Measurements from ENCODE around the gene MIB2.
"Not testable (repeated sequence)": the region's sequence is repeated elsewhere in the genome, so short reads cannot be mapped to it uniquely, and the experiment has no call there.

The MIB2 gene

GRCh38 chr1:1658583-1659549 is 43.6 kb downstream of the MIB2 start, which contains the start of gene CDK11B:
TSS of gene CDK11B (minus strand) at chr1:1659004. CDS start at chr1:1657485, 1,519 bp downstream.
- peak; percentile 96 for DNase-seq (ENCODE audit: low read depth)

DNA sequence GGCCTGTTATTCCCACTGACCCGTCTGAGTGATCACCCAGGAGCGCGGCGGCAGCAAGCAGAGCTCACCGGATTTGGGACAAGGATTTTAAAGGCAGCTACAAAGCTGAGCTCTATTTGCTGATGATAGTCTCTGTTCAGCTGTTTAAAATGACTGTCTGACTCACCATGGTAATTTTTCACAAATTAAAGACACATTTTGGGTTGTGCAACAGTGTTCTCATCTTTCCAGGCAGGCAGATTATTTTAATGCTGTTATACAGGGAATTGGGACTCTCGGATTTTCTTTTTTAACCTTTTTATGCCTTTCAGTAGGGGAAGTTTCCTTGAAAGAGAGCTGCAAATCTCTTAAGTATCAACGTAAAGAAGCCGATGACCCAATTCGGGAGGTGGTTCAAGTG is 47.1 kb downstream of the MIB2 start:
- DNase-seq (ENCODE audit: low read depth), result peak; percentile 22

- not testable (repeated sequence) for DNase-seq (ENCODE audit: low read depth)
These were observed 47.7 kb downstream of the MIB2 start for GRCh38 chr1:1662830-1663560.

DNA sequence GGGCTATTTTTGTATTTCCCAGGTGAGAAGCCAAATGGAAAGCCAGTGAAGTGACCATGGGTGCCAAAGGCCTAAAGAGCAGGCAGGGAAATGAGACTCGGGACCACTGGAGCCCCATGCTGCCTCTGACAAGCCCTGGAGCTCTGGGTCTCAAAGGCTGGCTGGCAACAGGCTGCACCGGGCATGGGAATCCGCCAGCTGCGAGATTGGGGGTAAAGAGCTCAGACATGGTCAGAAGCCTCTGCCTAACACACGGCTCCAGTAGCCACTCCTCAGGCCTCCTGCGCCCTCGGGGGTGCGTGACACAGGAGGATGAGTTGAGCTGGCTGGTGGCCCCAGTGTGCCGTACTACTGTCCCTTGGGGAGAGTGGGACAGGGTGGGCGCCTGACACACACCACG is 49.0 kb downstream of the MIB2 start:
- DNase-seq (ENCODE audit: low read depth), result not testable (repeated sequence)

- no peak for DNase-seq (ENCODE audit: low read depth)
These were observed 49.9 kb downstream of the MIB2 start for GRCh38 chr1:1664941-1665814.

DNA sequence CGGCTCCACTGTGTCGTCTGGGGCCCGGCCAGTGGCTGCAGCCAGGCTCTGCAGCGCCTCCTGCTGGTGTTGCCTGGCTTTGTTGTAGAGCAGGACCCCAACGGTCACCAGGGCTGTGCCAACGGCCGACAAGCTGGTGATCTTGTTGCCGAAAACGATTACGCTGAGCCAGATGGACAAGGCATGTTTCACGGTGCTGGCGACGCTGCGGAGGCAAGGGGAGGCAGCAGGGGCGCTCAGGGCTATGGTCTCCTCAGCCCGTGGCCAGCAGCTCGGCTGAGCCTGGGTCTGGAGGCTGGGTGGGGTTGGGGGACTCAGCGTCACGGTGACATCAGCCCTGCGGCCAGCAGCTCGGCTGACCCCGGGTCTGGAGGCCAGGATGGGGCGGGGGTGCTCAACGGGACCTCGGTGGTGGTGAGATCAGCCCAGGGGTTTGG is 50.5 kb downstream of the MIB2 start:
- DNase-seq (ENCODE audit: low read depth), result no peak

GRCh38 chr1:1666526-1666925 is 51.2 kb downstream of the MIB2 start:
- no peak for DNase-seq (ENCODE audit: low read depth)

DNA sequence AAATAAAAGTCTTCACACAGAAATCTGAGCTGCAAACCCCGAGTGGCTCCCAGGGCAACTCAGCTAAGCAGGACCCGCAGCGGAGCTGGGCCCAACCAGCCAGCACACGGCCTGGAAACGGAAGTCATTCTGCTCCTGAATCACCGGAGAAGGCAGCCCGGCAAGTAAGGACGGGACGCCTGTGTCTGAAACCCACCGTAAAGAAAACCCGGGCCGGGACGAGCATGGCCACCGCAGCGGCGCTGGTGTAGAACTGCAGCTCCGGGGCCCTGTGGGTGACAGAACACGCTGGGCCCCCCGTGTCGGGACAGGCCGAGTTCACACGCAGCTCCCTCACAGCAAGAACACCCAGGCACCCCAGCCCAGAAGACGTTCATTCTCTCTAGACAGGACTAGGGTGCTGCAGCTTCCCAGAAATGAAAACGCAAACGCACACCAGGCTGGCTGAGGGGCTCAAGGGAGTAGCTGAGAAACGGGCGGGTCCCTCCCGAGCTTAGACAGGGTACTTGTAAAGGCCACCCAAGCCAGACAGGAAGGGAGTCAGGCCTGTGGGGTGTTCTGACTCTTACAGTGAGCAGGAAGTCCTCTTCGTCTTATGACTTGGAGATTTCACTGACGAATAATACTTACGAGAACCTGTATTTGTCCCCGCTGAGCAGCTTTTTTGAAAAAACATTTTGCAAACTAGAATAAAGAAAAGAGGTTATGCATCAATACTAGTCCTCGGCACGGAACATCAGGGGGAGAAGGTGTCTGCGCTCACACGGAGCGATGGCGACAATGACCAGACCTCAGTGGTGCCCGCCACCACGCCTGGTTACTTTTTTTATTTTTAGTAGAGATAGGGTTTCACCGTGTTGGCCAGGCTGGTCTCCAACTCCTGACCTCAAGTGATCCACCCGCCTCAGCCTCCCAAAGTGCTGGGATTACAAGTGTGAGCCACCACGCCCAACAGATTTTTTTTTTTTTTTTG is 54.5 kb downstream of the MIB2 start:
- DNase-seq (ENCODE audit: low read depth), result no peak

GRCh38 chr1:1670866-1671265 is 55.6 kb downstream of the MIB2 start:
- DNase-seq (ENCODE audit: low read depth), result no peak

DNA sequence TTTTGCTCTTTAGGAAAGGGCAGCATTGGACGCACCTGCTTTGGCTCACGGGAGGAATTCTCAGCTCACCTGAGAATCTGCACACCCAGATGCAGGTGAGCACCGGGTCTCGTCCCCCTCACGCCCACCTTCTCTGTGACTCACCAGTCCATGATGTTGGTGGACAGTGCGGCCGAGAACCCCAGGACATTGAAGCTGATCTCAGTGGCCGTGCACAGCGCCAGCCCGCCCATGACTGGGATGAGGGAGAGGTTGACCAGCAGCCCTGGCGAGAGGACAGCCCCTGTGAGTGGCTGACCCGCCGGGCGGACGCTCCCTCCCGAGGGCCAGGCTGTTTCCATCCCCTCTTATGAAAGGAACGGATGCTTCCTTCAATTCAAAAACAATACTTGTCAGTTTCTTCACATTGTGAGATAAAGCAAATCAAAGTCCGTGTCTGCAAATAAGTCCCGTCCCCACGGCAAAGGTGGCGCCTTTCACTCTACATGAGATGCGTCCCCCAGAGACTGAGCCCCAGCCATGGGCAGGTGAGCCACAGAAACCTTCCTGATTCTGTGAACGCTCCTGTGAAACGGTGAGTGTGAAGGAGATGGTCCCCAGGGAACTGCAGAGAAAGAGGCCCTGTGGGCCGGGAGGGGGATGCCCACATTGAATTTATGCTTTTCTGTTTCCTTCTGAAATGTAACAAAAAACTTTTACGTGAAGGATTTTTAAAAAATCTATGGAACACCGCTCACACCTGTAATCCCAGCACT is 56.2 kb downstream of the MIB2 start:
- no peak for DNase-seq (ENCODE audit: low read depth)

DNA sequence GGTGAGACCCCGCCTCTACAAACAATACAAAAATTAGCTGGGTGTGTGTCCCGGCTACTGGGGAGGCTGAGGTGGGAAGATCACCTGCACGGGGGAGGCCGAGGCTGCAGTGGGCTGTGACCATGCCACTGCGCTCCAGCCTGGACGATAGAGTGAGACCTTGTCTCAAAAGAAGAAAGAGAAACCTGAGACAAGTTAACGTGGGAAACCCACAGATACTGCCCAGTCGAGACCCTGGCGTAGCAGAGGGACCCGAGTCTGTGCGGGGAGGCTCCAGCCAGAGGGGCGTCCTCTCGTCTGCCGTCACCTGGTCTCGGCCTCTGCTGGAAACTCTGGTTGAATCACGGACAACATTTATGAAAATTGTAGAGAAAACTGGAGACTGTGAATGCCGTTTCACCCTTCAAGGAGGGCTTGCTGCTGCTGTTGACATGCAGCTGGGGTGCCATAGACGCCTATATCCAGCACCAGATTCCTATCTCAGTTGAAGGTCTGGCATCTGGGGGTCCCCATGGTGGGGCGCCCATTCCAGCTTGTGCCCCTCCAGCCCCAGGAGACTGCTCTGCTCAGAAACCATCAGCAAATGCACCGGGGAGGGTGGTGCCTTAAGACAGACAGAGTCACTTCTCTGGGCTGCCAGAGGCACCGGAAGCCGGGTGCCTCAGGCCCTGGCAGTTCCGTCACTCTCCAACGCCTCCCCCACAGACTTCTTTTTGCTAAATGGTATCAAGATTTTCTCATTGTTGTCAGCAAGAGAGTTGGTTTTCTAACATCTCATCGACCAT is 57.1 kb downstream of the MIB2 start:
- no peak for DNase-seq (ENCODE audit: low read depth)

GRCh38 chr1:1674806-1675205 is 59.5 kb downstream of the MIB2 start:
- DNase-seq (ENCODE audit: low read depth), result not testable (repeated sequence)

GRCh38 chr1:1675218-1675617 is 59.9 kb downstream of the MIB2 start:
- not testable (repeated sequence) for DNase-seq (ENCODE audit: low read depth)

DNA sequence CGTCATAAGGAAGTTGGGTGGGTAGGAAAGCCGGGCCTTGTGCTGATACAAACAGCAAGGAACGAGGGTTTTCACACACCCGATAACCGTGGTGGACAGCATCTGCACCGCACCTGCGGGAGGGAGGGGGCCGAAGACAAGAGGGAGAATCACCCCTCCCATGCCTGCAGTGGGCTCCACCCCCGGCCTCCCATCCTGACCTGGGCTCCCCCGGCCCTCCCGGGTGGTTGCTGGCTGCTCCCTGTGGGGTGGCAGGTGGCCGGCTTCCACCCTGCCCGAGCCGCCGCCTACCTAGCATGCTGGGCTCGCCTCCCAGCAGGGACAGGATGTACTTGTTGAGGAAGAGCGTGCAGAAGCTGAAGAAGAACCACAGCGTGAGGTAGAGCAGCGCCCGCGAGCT is 60.8 kb downstream of the MIB2 start:
- not testable (repeated sequence) for DNase-seq (ENCODE audit: low read depth)

GRCh38 chr1:1677718-1678580 is 62.6 kb downstream of the MIB2 start:
- no peak for DNase-seq (ENCODE audit: low read depth)

DNA sequence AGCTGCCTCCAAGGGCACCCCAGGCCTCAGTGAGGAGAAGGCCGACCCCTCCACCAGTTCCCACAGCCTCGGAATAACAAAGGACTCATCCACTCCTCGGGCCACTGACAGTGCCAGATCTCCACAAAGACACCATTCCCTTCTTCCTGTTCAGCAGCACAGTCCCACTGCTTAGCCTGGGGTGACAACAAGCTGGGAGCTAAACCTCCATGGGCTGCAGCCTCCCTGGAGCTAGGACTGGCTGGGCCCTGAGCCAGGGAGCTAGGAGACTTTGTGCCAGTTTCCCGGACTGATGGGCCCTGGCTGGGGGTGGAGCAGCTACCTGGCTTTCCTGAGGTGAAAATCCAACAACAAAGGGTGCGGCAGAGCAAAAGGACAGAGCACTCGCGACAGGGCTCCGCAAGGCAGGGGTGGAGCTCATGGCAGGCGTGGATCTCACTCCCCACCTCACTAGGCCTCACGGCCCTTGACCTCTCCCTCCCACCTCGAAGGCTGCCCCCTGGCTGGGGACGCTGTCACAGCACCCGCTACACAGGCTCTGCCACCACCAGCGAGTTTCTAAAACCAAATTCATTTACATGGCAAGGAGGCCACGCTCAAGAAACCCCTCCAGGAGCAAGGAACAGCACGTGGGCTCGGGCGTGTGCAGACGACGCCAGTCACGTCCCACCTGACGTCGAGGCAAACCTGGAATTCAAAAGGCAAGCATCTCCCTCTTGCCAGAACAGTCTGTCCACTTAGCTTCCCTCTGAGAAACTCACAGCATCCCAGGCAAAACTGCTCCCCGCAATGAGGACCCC is 63.5 kb downstream of the MIB2 start:
- DNase-seq (ENCODE audit: low read depth), result no peak

All from fibroblast of the conjunctiva (primary cell).